Retinal pigment epithelial cell (primary cell): ENCODE data around the gene PIP4K2B.

Experiments
- DNase-seq: peaks from one replicate; pipeline ENCODE4 v3.0.0-alpha.2; 2010; ENCODE audit warnings: low read depth
- H3K4me3 ChIP-seq: 2 replicates; pipeline ENCODE4 v1.5.1; 2011; ENCODE audit warnings: mild to moderate bottlenecking, low read length, control low read depth, moderate library complexity
- TF ChIP-seq, protein P1 (sequence below): conservative IDR thresholded peaks from 2 replicates; pipeline ENCODE4 v1.5.1; 2011; ENCODE audit warnings: low read depth, low read length, control low read depth, inconsistent platforms

Gene PIP4K2B

DNA sequence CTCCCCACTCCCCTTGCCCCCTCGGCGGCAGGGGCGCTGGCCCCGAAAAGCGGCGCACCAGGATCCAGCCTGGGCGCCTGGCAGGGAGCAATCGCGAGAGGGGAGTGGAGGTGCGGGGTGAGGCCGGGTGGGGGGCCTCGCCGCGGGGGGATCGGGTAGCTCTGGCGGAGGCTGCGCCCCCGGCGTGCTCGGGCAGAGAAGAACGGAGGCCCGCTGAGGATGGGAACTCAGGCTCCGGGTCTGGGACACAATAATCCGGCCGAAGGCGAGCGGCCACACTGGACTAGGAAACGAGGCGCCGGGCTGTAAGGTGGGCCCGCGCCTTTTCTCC lies 50.5 kb downstream of the PIP4K2B start:
- no peak for DNase-seq
- peak overlapping the region; percentile 84 for H3K4me3 ChIP-seq

DNA sequence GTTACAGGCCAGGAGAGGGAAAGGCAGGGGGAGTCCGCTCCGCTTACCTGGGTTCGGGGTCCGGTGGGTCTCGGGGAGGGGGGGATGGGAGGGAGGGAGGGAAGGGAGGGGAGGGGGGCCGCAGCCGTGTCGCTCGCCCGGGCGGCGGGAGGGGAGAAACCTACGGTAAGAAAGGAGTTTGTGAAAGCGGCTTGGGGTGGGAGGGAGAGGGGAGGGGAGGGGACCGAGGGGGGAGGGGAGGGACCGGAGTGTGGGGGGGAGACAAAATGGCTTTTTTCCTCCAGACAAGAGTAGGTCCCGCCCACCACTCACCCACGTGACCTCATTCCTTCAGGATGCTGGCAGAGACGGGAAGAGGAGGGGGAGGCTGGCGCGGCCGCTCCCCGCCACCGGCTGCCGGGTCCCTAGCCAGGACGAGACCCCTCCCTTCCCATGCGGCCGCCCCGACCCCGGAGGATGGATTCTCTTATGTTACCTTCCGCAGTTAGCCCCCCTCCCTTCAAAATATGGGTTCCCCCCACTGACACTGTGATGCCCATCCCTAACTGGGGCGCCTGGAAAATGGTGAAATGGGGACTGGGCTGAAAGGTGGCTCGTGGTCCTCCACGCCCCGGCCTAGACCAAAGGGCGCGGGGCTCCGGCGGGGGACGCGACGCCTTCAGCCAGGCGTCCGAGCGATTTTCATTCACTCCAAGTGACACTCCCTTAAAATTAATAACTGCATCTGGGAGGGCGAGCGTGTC lies 51.0 kb downstream of the PIP4K2B start, which contains the start of gene PCGF2:
PCGF2 (minus strand) TSS at position 188 of the 743 bp plus-strand sequence. CDS start 7,934 bp downstream, outside the sequence.
- H3K4me3 ChIP-seq: peak within 1 kb of the TSS; percentile 84
- TF ChIP-seq, protein P1, sequence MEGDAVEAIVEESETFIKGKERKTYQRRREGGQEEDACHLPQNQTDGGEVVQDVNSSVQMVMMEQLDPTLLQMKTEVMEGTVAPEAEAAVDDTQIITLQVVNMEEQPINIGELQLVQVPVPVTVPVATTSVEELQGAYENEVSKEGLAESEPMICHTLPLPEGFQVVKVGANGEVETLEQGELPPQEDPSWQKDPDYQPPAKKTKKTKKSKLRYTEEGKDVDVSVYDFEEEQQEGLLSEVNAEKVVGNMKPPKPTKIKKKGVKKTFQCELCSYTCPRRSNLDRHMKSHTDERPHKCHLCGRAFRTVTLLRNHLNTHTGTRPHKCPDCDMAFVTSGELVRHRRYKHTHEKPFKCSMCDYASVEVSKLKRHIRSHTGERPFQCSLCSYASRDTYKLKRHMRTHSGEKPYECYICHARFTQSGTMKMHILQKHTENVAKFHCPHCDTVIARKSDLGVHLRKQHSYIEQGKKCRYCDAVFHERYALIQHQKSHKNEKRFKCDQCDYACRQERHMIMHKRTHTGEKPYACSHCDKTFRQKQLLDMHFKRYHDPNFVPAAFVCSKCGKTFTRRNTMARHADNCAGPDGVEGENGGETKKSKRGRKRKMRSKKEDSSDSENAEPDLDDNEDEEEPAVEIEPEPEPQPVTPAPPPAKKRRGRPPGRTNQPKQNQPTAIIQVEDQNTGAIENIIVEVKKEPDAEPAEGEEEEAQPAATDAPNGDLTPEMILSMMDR: no peak
- DNase-seq: peak; percentile 68

More for the DNA sequence above, 50.5 kb downstream of the PIP4K2B start:
- TF ChIP-seq, protein P1: no peak

DNA sequence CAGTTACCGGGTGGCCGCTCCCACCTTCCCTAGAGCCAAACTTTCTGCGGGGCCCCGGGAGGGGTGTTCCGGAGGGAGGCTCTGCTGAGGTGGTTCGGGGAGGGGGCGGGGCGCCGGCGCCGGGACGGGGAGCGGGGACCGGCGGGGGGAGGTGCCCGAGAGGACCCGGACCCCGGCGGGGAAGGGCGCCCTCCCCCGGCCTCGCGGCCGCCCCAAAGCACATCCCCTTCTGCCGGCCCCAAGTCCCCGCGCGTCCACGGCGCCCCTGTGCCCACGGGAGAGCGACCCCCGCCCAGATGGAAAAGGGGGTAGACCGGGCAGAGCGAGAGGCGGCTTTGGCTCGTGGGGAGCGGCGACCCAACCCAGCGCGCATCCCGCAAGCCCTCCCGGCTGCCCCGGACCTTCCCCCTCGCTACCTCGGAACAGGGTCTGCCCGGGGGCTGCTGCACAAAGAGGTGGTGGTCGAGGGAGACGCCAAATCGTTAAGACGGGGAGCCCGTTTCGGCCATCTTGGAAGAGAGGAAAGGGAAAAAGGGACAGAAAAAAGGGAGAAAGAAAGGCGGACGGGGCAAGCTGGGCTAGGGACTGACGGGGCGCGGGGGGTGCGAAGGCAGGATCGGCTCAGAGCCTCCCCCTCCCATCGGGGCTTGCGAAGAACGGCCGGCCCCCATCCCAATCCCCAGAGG lies 51.8 kb downstream of the PIP4K2B start:
- DNase-seq: no peak
- peak overlapping the region; percentile 84 for H3K4me3 ChIP-seq
- TF ChIP-seq, protein P1: no peak

DNA sequence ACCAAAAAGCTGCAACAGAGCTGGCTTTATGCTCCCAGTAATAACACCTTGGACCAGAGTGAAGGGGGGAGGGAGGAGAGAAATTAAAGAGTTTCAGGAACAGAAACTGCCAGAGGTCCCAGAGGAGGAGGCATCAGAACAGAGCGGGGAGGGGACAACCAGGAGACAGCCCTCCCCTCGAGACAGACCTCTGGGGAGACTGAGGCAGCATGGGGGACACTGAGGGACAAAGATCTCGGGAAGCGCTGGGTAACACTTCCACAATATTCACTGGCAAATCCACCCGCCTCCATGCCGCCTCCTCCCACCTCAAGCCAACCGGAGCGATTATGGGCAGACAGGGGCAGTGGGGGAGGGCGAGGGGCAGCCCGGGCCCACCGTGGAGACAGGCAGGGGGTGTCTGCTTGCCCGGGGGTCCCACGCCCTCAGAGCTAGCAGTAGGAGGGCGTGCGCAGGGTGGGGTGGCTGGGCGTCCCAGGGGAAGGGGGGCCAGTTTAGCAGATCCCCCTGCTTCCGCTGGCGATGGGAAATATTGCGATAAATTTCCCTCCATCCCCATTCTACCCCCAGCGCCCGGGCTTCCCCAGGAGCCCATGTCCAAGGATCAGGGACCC lies 52.4 kb downstream of the PIP4K2B start:
- TF ChIP-seq, protein P1: no peak
- no peak for DNase-seq
- peak overlapping the region; percentile 84 for H3K4me3 ChIP-seq

DNA sequence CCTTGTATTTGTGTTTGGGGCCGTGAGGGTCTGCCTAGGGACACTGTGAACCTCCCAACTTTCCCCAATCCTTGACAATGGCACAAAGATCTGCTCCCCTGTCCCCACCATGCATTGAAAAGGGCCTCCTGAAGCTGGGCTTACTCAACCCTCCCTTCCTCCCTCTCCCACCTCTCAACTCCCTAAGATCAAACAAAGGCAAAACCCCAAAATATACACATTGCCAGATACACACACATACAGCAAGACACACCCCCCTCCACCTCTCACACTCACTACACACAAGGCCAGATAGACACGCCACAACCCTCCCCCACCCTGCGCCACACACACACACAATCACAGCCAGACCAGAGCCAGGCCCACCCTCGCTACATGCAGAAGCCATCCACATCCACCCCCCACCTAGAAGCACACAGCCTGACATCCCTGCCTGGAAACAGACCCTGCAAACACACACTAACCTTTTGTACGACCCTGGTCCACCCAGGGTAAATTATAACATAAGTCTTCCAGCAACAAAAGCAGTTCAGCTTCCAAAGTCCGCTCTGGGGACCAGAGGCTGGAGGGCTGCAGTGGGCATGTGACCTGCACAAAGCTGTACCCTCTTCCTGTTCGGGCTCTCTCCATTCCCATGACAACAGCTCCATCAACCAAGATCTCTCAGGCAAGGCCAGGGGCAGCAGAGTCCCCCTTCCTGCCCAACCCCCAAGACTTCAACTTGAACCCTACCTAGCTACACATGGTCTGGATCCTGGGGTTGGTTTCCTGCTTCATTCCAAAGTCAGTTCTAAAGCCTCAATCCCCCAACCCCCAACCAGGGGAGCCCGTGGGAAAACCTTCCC lies 53.1 kb downstream of the PIP4K2B start:
- DNase-seq: no peak
- H3K4me3 ChIP-seq: peak overlapping the region; percentile 84
- TF ChIP-seq, protein P1: no peak

DNA sequence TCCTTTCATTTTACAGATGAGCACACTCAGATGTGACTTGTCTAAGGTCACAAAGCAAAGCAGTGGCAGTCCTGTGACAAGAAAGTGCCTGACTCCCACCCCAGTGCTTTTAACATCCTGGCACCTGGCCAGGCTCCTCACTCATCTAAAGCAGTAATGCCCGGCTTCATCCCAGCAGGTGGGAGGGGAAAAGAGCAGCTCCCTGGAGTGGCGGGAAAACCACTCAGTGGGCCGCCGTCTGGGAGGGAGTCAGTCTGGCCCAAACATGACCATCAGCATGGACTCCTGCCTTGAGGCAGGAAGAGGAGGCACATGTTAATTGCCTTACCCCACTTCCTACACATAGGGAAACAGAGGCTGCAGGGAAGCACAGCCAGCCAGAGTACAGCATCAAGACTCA lies 53.8 kb downstream of the PIP4K2B start:
- H3K4me3 ChIP-seq: no peak overlapping the region
- DNase-seq: no peak
- TF ChIP-seq, protein P1: no peak
